Prostate gland (tissue), 2 donors: ENCODE data around the gene ZCCHC24.

Source experiments
- CTCF ChIP-seq, 4 experiments: fragments of 200-600 bp in 2 of 4; fragments of 450-650 bp in 2 of 4; sonication (generic) in 2 of 4; IDR thresholded peaks; 1 replicate in 3 of 4; 2 replicates in 1 of 4; pipeline ENCODE4 v1.5.1; 2016 to 2019; ENCODE audit warnings: antibody characterized with exemption in 4 of 4, mild to moderate bottlenecking in 2 of 4, moderate library complexity in 2 of 4
- POLR2A ChIP-seq: fragments of 450-650 bp; IDR thresholded peaks from one replicate; pipeline ENCODE4 v1.6.1; 2016; ENCODE audit warnings: antibody characterized with exemption, mild to moderate bottlenecking
- POLR2AphosphoS5 ChIP-seq: sonication (generic); formaldehyde crosslinking; IDR thresholded peaks from one replicate; pipeline ENCODE4 v1.6.1; 2017; ENCODE audit warnings: antibody characterized with exemption

- no peak for TF ChIP-seq POLR2A
- peak; percentile 3 for TF ChIP-seq POLR2AphosphoS5
- TF ChIP-seq CTCF (IDR thresholded peaks at IDR 0.05): no peak
Observed at GRCh38 chr10:79445977-79446757, 743 bp upstream of the ZCCHC24 start.
